GM18502 (cell line): ENCODE measurements around the gene MGMT.

ENCODE experiments used
- ATAC-seq: cut with Tn5 transposase; IDR thresholded peaks from one replicate; pipeline ENCODE4 v1.9.1; 2021; ENCODE audit warnings: mild to moderate bottlenecking; ENCODE audit not compliant: unreplicated experiment, poor library complexity

The MGMT gene

DNA sequence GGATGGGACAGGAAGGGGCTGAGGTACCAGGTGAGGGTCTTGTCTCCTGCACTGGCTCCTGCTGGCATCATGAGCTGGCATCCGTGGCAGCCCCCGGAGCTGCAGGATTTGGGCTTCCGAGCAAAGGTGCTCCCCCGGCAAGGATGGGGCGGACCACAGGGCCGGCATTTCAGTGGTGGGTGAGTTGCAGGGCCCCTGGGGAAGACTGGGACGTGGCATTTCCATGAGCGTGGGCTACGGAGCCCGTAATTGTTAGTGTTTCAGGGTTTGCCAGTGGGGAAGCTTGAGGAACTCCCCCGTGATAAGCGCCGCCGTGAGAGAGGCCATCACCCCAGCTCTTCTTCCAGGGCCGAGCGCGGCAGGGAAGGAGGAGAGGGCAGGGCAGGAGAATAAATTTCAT lies 235.6 kb downstream of the MGMT start:
- ATAC-seq = no peak

DNA sequence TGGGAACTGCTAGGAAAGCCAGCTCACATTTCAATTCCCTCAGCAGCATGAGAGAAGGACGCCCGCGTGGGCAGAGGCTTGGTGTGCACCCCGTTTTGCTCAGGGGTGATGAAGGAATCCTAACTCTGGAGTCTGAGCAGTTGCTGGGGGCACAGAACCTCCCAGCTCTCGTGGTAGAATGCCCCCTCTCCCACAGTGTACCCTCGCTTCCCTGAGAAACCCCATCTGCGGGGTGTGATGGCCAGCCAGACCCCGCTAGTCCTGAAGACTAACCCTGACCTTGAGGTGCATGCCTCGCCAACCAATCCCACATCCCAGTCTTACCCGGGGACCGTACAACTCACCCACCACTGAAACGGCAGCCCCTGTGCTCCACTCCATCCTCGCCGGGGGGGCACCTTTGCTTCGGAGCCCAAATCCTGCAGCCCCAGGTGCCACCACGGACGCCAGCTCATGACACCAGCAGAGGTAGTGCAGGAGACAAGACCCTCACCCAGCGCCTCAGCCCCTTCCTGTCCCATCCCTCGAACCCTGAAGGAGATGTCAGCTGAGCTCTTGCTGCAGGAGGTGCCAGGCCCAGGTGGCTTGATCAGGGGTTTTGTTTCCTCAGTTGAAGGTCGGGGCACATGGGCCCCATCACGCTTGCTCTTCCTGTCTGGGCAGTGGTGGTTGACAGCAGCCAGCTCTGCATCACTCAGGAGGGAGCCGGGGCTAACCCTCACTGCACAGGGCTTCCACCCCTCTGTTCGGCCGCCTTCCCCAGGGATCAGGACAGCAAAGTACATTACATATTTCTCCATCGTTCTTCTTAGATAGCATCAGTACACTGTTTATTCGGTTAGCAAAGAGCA lies 236.5 kb downstream of the MGMT start:
- ATAC-seq = no peak

DNA sequence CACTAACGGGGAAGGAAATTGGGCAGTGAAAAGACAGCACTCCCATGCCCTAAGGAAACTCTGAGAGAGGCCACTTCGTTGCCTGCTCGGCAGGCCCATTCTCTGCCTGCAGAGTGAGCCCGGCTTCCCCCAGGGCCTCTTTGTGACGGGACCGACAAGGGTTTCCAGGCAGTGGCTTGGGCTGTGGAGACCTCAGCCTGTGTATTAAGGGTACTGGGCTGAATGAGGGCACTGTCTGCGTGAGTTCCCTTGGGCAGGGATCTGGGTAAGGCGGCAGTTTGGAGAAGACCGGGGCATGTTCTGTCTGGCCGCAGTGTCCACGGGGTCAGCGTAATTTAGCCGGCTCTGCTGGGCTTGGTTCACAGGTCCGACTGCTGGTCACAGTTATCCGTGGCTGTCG lies 237.2 kb downstream of the MGMT start:
- no peak for ATAC-seq

DNA sequence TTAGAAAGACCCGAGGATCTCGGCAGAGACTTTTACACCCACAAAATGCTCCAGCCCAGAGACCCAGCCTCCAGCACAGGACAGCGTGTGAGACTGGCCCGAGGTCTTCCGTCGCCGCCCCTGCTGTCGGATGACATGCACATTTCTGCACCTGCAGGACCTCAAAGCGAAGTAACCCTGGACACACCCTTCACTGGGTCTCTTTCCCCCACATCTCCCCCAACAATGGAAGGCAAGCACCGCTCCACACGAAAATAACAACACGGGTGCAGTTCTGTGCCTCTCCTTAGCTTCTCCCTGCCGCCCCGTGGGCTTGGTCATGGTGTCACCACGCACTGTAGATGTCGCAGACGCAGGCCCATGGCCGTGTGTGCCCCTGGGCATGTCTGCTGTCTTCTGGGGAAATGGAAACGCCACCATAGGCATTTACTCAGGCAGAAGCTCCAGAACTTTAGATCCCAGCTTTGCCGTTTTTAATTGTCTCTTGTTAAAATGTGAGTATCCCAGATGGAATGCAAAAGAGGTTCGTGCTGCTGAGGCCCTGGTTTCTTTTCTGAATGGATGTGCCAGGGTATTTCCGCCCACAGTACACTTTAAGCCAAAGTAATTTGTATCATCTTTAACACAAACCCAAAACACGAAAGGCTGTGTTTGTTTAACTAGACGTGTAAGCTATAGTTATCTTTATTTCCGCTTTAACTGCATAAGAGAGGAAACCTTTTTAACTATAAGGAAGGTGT lies 237.9 kb downstream of the MGMT start:
- no peak for ATAC-seq

- no peak for ATAC-seq
Observed at GRCh38 chr10:129705676-129706075, 238.6 kb downstream of the MGMT start.

DNA sequence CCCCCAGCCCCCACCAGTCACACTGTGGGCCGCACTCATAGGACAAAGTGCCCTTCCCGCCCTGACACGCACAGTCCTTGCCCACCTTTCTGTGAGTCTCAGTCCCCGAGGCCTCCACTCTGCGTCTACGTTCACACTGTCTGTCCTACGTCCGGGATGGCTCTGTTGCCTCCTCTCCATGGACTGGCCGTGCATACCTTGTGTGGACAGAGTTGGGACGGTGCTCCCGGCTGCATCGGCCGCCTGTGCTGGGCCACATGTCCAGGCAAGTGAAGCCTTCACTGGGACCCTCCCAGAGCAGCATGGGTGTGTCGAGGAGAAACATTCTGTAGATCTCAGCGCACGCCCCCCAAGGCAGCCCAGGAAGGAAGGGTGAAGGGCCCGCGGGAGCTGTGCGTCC lies 239.0 kb downstream of the MGMT start:
- no peak for ATAC-seq

- no peak for ATAC-seq
Observed at GRCh38 chr10:129706523-129706922, 239.5 kb downstream of the MGMT start.

DNA sequence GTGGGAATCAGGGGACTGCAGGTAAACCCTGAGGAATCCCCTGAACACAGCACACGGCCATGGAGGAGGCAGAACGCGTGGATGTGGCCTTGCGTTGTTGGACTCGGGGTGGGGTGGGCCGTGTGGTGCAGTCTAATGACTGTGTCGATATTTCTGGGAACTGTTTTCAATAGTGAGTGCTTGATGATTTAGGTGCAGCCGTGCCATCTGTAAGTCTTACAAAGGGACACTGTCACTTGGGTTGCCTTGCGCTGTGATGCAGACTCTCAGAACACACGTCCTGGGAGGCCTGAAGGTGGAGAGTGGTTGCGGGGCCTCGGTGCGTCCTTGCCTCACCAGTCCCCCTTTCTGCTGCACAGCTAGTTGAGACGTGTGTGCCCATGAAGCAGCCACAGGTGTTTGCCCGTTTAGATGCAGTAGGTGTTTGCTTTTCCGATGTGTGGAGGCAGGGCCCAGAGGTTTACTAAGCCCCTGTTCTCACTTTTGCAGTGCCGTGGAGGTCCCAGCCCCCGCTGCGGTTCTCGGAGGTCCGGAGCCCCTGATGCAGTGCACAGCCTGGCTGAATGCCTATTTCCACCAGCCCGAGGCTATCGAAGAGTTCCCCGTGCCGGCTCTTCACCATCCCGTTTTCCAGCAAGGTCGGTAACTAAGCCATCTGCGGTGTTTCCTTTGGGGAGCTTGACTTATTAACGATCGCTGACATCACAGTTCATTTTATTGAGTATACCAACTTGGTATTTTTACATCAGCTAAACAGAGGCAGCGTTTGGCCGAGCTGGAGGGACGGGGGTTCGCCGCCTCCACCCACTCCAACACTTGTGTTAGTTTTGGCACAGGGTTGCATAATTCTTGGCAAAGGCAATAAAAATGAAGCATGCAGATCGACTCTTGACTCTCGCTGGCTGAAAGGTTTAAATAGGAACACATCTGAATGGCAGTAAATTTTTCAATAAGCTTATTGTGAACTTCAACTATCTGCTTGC lies 240.7 kb downstream of the MGMT start:
- no peak for ATAC-seq

DNA sequence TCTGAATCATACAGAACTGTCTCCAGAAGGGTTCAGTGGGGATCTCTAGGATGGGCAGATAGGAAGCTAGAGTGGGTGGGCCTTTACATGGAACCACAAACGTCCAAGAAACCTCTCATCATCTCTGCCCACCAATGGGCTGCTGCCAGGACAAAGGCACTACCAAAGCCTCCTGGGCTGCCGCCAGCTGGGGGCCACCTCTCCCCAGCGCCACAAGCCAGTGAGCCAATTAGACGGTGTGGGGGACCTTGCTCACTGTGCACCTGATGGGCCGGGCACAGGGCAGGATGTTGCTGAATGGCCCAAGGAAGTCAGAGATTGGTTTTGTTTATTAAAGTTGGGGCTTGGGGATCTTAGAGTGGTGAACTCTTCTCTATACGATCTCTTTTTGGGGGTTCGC lies 242.1 kb downstream of the MGMT start:
- ATAC-seq = no peak

DNA sequence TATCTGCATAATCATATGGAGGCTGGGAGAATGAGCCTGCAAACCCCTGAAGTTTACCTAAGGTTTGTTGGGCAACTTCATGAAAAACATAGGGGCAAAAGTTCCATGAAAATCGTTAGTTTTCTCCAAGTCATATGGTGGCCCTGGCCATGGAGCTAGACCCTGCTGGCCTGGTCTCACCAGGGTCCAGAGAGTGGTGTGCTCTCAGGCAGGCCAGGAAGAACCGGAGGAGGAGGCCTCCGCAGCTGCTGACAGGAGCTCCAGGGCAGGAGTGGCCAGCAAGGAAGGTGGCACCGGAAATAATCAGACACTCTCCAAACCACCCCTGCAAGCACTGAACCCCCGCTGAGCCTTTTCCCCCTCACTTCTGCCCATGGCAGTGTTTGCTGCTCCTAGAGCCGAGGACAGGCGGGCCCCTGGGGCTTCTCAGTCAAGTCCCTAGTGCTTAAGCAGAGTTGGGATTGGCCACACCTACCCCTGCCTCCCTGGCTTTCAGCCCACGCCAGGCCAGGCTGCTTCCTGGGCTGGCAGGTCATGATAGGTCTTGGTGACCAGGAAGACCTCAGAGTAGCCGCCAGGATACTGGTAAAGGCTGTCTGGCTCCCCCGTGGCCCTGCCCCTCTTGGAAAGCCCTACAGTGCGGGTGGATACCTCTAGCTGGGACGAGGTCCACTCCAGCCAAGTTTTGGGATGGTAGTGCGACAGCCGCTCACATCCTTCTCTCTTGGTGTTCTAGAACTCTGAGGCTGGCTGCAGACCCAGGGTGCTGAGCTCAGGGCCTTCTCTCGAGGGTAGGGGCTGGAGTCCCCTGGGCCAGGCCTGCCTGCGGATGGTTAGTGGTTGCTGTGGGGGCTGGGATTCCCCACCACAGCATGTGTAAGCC lies 242.8 kb downstream of the MGMT start:
- no peak for ATAC-seq

- ATAC-seq = no peak
Observed at GRCh38 chr10:129710510-129710847, 243.4 kb downstream of the MGMT start.

- no peak for ATAC-seq
Observed at GRCh38 chr10:129711291-129711690, 244.2 kb downstream of the MGMT start.

DNA sequence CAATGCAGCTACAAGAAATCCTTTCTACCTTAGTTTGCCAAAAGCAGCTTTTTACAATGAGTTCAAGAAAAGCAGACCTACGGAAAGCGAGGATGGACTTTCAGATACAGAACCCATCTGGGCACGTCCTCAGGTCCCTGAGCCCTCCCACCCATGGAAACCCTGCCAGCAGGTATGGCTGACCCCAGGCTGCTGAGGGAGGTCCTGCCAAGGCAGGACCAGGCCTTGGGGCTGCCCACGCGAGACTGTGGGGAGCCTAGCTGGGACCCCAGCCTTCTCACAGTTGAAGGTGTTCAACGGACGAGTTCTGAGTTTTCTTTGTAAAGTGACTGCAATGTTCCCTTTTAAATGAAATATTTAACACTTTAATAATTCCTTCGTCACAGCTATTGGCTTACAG lies 245.0 kb downstream of the MGMT start:
- ATAC-seq = no peak

DNA sequence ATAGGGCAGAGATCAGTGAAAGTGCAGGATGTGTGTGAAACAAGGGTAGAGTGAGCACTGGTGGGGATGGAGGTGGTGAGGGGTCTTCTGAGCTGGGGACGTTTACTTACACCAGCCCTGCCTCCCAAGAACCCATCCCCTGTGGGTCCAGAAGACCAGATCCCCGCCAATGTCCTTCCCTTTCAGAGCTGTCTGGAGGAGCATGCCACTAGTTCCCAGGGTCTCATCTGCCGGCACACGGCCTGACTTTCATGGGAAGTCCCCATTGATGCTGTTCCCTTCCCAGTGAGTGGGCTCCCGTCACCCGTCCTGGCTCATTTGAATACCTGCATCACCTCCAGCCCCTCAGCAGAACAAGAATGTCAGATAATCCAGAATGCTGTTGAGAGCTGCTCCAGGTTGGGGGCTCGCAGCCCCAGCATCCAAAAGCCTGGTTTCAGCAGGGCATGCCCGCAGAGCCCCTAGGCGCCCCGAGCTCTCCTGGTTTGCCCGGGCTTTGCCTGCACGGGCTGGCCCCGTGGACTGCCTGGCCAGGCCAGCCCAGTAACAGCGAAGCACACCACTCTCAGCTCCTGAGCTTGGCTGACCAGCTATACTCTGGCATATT lies 246.7 kb downstream of the MGMT start:
- no peak for ATAC-seq

DNA sequence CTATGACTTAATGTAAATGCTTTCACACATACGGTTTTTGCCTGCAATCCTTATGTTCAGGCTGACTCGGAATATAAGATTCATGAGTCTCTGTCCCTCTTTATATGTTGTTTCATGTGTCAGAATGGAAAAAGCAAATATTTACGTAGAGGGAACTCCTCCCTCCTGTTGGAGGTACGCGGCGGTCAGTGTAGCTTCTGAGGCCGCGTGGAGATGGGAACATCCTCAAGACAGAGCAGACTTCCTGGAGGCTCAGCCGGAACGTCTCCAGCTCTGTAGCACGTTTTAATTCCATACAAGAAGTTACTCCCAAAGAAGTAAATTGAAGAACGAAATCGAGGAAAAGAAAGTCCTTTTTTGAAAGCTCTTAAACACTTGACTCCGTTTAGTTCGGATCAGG lies 248.8 kb downstream of the MGMT start:
- no peak for ATAC-seq

DNA sequence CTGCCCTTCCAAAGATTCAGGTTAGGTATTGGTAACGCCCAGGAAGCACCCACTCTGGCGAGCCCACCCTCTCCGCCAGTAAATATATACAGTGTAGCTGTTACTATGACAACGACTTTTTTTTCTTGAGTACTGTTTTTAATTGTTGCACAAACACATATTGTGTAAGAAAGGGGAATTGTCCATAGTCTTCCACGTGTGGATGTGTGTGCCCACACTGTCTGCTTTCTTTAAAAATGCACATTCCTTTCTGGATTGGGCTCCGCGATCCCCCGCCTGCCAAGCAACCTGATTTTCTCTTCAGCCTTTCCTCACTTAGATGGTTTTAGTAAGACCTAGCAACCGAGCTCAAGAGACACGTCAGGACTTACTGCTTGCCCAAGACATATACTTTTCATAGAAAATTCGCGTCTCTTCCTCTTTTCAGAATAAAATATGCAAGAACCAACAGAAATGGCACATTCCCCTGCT lies 249.2 kb downstream of the MGMT start:
- ATAC-seq = no peak

- ATAC-seq = no peak
Observed at GRCh38 chr10:129716881-129717280, 249.8 kb downstream of the MGMT start.

GRCh38 chr10:129717816-129718547 lies 250.9 kb downstream of the MGMT start:
- no peak for ATAC-seq
